HL-60 (cell line): ENCODE results near the gene DDAH1.

ENCODE experiments used
- DNase-seq, 2 experiments: peaks; one replicate each; pipeline ENCODE4 v3.0.0-alpha.2; 2010 to 2020; ENCODE audit warnings: low read depth in 1 of 2, low spot score in 1 of 2
- H3K27ac ChIP-seq: fragments of 250-450 bp; sonication (Bioruptor Pico); replicated peaks from 2 replicates; pipeline ENCODE4 v1.5.1; 2020; ENCODE audit warnings: mild to moderate bottlenecking, moderate library complexity
- H3K27me3 ChIP-seq: fragments of 250-450 bp; sonication (Bioruptor Pico); 2 replicates; pipeline ENCODE4 v1.5.1; 2021; ENCODE audit warnings: mild to moderate bottlenecking, moderate library complexity; ENCODE audit not compliant: insufficient read depth, poor library complexity, severe bottlenecking
- H3K4me3 ChIP-seq: replicated peaks from 2 replicates; pipeline ENCODE4 v1.5.1; 2011; ENCODE audit warnings: mild to moderate bottlenecking, control low read depth, low read length; ENCODE audit not compliant: insufficient read depth
- CTCF ChIP-seq: IDR thresholded peaks from one replicate; pipeline ENCODE4 v1.5.1; 2011; ENCODE audit warnings: low read length, control low read depth, inconsistent platforms; ENCODE audit not compliant: insufficient read depth
- GABPA ChIP-seq: IDR thresholded peaks from 2 replicates; pipeline ENCODE4 v1.6.1; 2012; ENCODE audit warnings: low read depth
- POLR2AphosphoS5 ChIP-seq: IDR thresholded peaks from 2 replicates; pipeline ENCODE4 v1.6.1; 2012; ENCODE audit warnings: low read depth
- SPI1 ChIP-seq: IDR thresholded peaks from 2 replicates; pipeline ENCODE4 v1.6.1; 2012; ENCODE audit warnings: low read depth, mild to moderate bottlenecking, borderline replicate concordance
- TF ChIP-seq, protein P1 (sequence below): IDR thresholded peaks from 2 replicates; pipeline ENCODE4 v1.6.1; 2012; ENCODE audit warnings: low read depth; ENCODE audit not compliant: insufficient replicate concordance

The DDAH1 gene

DNA sequence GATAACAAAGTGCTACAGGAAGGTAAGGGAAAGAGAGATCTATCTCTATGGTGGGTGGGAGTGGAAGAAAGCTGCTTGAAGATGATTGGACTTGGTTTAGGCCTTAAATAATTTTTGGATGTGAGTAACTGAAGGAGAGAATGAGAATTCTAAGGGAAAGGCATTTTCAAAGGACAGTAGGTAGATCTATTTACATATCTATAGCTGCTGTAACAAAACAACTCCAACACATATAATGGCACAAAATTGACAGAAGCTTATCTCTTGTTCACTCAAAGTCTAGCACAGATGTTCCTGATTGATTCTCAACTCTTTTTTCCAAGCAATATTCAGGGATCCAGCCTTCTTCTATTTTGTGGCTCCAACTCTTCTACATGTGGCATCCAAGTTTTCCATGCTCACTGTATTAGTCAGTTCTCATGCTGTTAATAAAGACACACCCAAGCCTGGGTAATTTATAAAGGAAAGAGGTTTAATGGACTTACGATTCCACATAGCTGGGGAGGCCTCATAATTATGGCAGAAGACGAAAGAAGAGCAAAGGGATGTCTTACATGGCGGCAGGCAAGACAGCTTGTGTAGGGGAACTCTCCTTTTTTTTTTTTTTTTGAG, 3.1 kb upstream of the DDAH1 start:
- DNase-seq, result no peak
- Histone ChIP-seq H3K4me3 (no peak overlapping the region), H3K27me3 (peaks cover 24% of the 10 kb centered on the region), H3K27ac (no peak overlapping the region)
- TF ChIP-seq GABPA (no peak), CTCF (no peak), SPI1 (no peak), POLR2AphosphoS5 (no peak)
- TF ChIP-seq, protein P1, sequence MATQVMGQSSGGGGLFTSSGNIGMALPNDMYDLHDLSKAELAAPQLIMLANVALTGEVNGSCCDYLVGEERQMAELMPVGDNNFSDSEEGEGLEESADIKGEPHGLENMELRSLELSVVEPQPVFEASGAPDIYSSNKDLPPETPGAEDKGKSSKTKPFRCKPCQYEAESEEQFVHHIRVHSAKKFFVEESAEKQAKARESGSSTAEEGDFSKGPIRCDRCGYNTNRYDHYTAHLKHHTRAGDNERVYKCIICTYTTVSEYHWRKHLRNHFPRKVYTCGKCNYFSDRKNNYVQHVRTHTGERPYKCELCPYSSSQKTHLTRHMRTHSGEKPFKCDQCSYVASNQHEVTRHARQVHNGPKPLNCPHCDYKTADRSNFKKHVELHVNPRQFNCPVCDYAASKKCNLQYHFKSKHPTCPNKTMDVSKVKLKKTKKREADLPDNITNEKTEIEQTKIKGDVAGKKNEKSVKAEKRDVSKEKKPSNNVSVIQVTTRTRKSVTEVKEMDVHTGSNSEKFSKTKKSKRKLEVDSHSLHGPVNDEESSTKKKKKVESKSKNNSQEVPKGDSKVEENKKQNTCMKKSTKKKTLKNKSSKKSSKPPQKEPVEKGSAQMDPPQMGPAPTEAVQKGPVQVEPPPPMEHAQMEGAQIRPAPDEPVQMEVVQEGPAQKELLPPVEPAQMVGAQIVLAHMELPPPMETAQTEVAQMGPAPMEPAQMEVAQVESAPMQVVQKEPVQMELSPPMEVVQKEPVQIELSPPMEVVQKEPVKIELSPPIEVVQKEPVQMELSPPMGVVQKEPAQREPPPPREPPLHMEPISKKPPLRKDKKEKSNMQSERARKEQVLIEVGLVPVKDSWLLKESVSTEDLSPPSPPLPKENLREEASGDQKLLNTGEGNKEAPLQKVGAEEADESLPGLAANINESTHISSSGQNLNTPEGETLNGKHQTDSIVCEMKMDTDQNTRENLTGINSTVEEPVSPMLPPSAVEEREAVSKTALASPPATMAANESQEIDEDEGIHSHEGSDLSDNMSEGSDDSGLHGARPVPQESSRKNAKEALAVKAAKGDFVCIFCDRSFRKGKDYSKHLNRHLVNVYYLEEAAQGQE, result no peak

DNA sequence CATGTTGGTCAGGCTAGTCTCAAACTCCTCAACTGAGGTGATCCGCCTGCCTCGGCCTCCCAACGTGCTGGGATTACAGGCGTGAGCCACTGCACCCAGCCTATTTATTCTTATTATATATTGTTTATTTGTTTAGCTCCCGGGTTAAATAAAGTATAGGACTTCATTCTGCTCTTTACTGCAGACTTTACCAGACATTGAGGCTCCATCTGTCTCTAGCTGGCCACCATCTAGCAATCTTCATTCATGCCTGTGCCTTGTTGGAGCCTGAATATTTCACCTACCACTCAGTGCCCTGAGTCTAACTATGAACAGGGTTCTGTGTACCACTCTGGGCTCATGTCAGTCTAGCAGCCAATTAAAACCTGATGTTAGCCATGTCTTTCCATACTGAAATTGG, 2.1 kb upstream of the DDAH1 start:
- TF ChIP-seq, protein P1, result no peak
- TF ChIP-seq GABPA, result no peak
- TF ChIP-seq CTCF, result no peak
- no peak for TF ChIP-seq POLR2AphosphoS5
- TF ChIP-seq SPI1, result no peak
- peaks cover 31% of the 10 kb centered on the region for H3K27me3 ChIP-seq
- no peak overlapping the region for H3K27ac ChIP-seq
- no peak for DNase-seq
- H3K4me3 ChIP-seq, result no peak overlapping the region

GRCh38 chr1:85465786-85466134, 801 bp upstream of the DDAH1 start:
- Histone ChIP-seq H3K4me3 (no peak overlapping the region), H3K27ac (no peak overlapping the region), H3K27me3 (peaks cover 31% of the 10 kb centered on the region)
- DNase-seq, result no peak
- TF ChIP-seq CTCF (no peak), GABPA (no peak), SPI1 (no peak), POLR2AphosphoS5 (no peak)
- TF ChIP-seq, protein P1, result no peak
